BJ (cell line): ENCODE measurements around the gene SYPL2. TPM values are rescaled to one million over a fixed set of nuclear protein-coding genes. Genes with fewer than 3 reads are reported as not detected.

Experiments used
- CTCF ChIA-PET: fragments of 350-600 bp; formaldehyde crosslinking; extraction: SDS; loops from one replicate; lab custom pipeline; 2021; ENCODE audit warnings: antibody characterized with exemption, inconsistent platforms; lab: Yijun Ruan, JAX
- POLR2A ChIA-PET: fragments of 300-600 bp; sonication (Branson Sonifier 250); formaldehyde crosslinking; extraction: SDS; loops from one replicate; lab custom pipeline; 2021; ENCODE audit warnings: antibody characterized with exemption; lab: Charles Lee
- DNase-seq: peaks from one replicate; pipeline ENCODE4 v3.0.0-alpha.2; 2011; ENCODE audit warnings: low read depth
- H3K27me3 ChIP-seq: 2 replicates; pipeline ENCODE4 v1.6.0; 2011; ENCODE audit warnings: low read length; ENCODE audit not compliant: control insufficient read depth, insufficient read depth
- H3K36me3 ChIP-seq: 2 replicates; pipeline ENCODE4 v1.5.1; 2011; ENCODE audit warnings: low read length; ENCODE audit not compliant: control insufficient read depth, insufficient read depth
- H3K4me3 ChIP-seq: 2 replicates; pipeline ENCODE4 v1.5.1; 2011; ENCODE audit warnings: low read depth, mild to moderate bottlenecking, control low read depth, low read length
- polyA plus RNA-seq: library from polyadenylated mRNA; depleted of rRNA; stranded (reverse); fragments of >200 nt; gene quantifications from 2 replicates; pipeline ENCODE4 v1.2.3, GENCODE V29; 2011; rRNA removed
- TF ChIP-seq, protein P1 (sequence below): IDR thresholded peaks from 2 replicates; pipeline ENCODE4 v1.5.1; 2011; ENCODE audit warnings: low read depth, mild to moderate bottlenecking, control low read depth, inconsistent platforms, low read length, moderate library complexity; ENCODE audit not compliant: insufficient read depth

Gene SYPL2
- polyA plus RNA-seq, 1 experiment = 73.1 TPM

DNA sequence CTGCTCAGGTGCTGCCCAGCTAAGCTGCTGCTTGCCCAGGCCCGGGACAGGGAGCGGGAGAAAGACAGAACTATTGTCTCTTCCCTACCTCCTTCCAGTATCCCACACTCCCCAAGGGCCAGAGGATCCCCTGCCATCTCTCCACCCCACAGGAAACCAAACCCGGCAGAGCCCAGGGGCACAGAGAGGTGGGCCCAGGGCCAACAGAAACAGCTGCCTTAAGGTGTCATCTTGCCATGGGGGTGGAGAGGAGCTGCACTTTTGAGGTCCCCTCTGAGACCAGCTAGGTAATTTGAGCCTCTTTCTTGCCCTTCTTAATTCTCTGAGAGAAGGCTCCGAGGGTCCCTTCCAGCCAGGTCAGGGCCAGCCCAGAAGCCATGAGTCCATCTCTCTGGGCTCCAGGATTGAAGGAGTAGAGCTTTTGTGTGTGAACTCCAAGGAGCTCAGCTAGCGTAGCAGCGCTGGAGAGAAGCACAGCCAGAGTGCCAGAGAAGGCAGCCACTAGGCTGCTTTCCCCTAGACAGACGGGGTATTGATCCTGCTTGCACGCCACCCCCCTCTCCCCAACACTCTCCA is 63.6 kb downstream of the SYPL2 start:
- no peaks in the 10 kb centered on the region for H3K36me3 ChIP-seq
- H3K4me3 ChIP-seq = no peak overlapping the region
- POLR2A ChIA-PET = no interaction called here
- TF ChIP-seq, protein P1, sequence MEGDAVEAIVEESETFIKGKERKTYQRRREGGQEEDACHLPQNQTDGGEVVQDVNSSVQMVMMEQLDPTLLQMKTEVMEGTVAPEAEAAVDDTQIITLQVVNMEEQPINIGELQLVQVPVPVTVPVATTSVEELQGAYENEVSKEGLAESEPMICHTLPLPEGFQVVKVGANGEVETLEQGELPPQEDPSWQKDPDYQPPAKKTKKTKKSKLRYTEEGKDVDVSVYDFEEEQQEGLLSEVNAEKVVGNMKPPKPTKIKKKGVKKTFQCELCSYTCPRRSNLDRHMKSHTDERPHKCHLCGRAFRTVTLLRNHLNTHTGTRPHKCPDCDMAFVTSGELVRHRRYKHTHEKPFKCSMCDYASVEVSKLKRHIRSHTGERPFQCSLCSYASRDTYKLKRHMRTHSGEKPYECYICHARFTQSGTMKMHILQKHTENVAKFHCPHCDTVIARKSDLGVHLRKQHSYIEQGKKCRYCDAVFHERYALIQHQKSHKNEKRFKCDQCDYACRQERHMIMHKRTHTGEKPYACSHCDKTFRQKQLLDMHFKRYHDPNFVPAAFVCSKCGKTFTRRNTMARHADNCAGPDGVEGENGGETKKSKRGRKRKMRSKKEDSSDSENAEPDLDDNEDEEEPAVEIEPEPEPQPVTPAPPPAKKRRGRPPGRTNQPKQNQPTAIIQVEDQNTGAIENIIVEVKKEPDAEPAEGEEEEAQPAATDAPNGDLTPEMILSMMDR = no peak
- H3K27me3 ChIP-seq = no peaks in the 10 kb centered on the region
- no peak for DNase-seq
- CTCF ChIA-PET = interaction anchor here (0.8 to 26.3 kb wide), 13 partner anchors 8 to 266 kb away, joined by 3 to 1371 read pairs (median 5); partner anchors contain the start of genes AMIGO1, ATXN7L2, CYB561D1 and GPR61

DNA sequence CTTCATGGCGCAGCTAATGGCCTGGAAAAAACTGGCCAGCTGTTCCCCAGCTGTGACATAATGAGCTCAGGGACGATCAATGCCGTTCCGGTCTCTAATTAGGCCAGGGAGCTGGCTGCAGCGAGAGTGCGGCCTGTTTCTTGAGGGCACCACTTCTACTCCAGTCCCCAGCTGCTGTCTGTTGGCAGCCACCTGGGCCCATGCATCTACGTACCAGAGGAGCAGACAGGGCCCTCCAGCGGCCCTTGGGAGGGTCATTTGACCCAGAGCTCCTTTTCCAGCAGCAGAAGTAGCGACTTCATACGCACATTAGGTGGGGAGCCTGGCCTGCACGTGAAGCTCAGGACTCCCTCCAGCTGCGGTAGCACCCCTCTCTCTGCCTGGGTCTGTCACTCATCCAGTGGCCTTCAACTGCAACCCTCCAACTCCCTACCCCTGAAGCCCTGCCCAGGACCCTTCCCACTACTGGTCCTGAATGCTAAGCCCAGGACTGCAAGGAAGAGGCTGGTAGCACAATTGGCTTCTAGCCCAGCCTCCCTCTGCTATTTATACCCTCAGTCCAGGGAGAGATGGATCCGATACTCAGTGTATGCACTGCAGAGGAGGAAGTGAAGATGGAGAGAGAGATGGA is 64.2 kb downstream of the SYPL2 start:
- CTCF ChIA-PET = interaction anchor here (0.8 to 26.3 kb wide), 12 partner anchors 9 to 253 kb away, joined by 3 to 1371 read pairs (median 5); partner anchors contain the start of genes AMIGO1, ATXN7L2, CYB561D1 and GPR61
- no peaks in the 10 kb centered on the region for H3K27me3 ChIP-seq
- H3K4me3 ChIP-seq = no peak overlapping the region
- no peaks in the 10 kb centered on the region for H3K36me3 ChIP-seq
- no peak for DNase-seq
- POLR2A ChIA-PET = no interaction called here
- TF ChIP-seq, protein P1 = no peak

DNA sequence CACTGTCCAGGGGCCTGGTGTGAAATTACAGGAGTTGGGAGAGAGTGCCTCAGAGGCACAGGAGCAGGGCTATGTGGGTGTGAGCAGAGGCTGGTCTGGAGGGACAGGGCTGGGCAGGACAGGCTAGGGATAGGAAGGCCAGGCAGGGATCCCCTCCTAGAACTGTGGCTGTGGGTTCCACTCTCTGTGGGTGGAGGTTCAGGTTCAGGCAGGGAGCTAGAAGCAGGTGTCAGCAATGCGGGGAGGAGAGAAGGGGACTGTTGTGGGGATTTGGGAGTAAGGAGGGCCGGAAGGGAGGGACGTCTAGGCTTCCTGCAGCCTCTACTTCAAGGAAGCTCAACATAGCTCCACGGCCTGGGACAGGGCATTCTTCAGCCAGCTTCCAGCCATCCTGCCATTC is 65.0 kb downstream of the SYPL2 start:
- TF ChIP-seq, protein P1 = no peak
- Histone ChIP-seq H3K4me3 (no peak overlapping the region), H3K27me3 (no peaks in the 10 kb centered on the region; the same call in 1 of the 2 replicates), H3K36me3 (no peaks in the 10 kb centered on the region)
- ChIA-PET POLR2A (no interaction called here), CTCF (interaction anchor here (0.6 to 26.3 kb wide), 34 partner anchors 9 to 474 kb away, joined by 3 to 1371 read pairs (median 6); partner anchors contain the start of genes AMIGO1, ATXN7L2, CYB561D1 and GNAI3)
- DNase-seq = no peak

Other genes with a start within 250 kb of the SYPL2 start
- 0.82 and 0.98 TPM in 2 replicates for gene CELSR2, start 217.0 kb upstream of the SYPL2 start, polyA plus RNA-seq
- 17.9 and 25.9 TPM in 2 replicates for gene PSRC1, start 183.4 kb upstream of the SYPL2 start, polyA plus RNA-seq
- gene MYBPHL, start 159.5 kb upstream of the SYPL2 start, polyA plus RNA-seq = 0.06 TPM in 1 of 2 replicates, not detected in the other
- 38.6 and 52.6 TPM in 2 replicates for gene SORT1, start 68.6 kb upstream of the SYPL2 start, polyA plus RNA-seq
- 151 and 226 TPM in 2 replicates for gene PSMA5, start 40.1 kb upstream of the SYPL2 start, polyA plus RNA-seq
- 5.7 and 8.7 TPM in 2 replicates for gene ATXN7L2, start 17.4 kb downstream of the SYPL2 start, polyA plus RNA-seq
- gene CYB561D1, start 27.5 kb downstream of the SYPL2 start, polyA plus RNA-seq = 8.2 and 10.8 TPM in 2 replicates
- 2.9 and 3.4 TPM in 2 replicates for gene AMIGO1, start 43.2 kb downstream of the SYPL2 start, polyA plus RNA-seq
- not detected in 2 replicates for gene GPR61, start 73.3 kb downstream of the SYPL2 start, polyA plus RNA-seq
- gene GNAI3, start 82.1 kb downstream of the SYPL2 start, polyA plus RNA-seq = 4.7 and 9.6 TPM in 2 replicates
- 0.09 and 0.15 TPM in 2 replicates for gene GNAT2, start 153.1 kb downstream of the SYPL2 start, polyA plus RNA-seq
- gene AMPD2, start 153.3 kb downstream of the SYPL2 start, polyA plus RNA-seq = 43.1 and 86.9 TPM in 2 replicates
- 28.4 and 28.5 TPM in 2 replicates for gene GSTM4, start 189.6 kb downstream of the SYPL2 start, polyA plus RNA-seq
- 49.0 and 62.3 TPM in 2 replicates for gene GSTM2, start 201.5 kb downstream of the SYPL2 start, polyA plus RNA-seq
- 0.47 and 1.0 TPM in 2 replicates for gene GSTM1, start 221.3 kb downstream of the SYPL2 start, polyA plus RNA-seq
- 1.5 and 2.2 TPM in 2 replicates for gene GSTM5, start 245.7 kb downstream of the SYPL2 start, polyA plus RNA-seq